H4 (cell line): ENCODE data around the gene IGSF10. TPM values are rescaled to one million over a fixed set of nuclear protein-coding genes. Genes with fewer than 3 reads are reported as not detected.

Experiments
- DNase-seq: peaks from one replicate; pipeline ENCODE4 v3.0.0-alpha.2; 2015; ENCODE audit warnings: low spot score
- total RNA-seq: library from RNA; depleted of rRNA; stranded (reverse); fragments of >200 nt; shearing (Covaris generic); gene quantifications from 2 replicates; pipeline ENCODE4 v1.2.3, GENCODE V29; 2014; rRNA removed

IGSF10 gene
- total RNA-seq, 1 experiment from 2014 or later, result 0.77 TPM

DNA sequence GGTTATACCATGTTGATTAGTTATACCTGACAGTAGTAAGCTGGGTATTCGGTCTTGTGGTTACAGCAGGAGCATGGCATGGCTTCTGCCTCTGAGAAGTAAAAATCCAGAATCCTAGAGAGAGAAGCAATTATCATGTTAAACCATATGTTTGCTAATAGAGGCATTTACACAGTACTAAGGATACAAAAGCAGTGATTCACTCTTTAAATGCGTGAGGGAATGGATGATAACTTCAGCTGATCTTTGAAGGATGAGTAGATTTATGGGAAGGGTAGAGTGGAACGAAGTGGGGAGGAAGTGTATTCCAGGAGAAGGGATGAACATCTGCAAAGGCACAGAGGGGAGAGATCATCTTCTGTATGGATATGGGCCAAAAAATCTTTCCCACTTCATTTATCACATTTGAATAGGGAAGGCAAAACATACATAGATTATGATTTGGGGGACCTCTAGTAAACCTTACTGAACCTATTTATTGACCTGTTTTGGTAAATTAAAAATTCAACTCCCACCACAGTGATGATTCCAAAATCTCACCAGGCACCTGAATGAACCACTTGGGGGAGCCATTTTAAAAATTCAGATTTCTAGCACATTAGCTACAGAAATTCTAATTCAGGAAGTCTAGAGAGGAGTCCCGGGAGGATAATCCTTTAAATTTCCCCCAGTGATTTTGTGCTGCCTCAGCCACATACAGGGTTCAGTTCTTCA, 35.1 kb downstream of the IGSF10 start:
- DNase-seq, result no peak

GRCh38 chr3:151423091-151423490, 37.8 kb downstream of the IGSF10 start:
- no peak for DNase-seq

GRCh38 chr3:151421938-151422337, 38.9 kb downstream of the IGSF10 start:
- no peak for DNase-seq

GRCh38 chr3:151419806-151420205, 41.1 kb downstream of the IGSF10 start:
- no peak for DNase-seq

GRCh38 chr3:151415289-151415688, 45.6 kb downstream of the IGSF10 start:
- DNase-seq, result no peak

DNA sequence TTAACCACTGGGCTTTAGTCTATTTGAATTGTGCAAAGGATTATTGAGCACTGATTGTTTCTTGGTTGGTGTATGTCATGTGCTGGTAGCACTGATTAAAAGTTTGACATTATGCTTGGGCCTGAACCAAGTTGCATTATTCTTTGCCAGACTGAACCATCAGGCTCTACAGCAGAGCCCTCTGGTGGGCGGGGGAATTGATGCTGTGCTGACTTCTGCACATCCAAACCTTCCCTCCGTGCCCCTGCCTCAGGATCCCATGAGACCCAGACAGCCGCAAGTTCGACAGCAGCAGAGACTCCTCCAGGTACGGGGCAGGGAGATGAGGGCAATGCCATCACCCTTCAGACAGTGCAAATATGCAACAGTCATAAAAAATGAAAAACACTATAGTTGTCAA, 47.9 kb downstream of the IGSF10 start:
- no peak for DNase-seq

Other genes with a start within 250 kb of the IGSF10 start
- not detected in 2 replicates for gene P2RY14, start 182.5 kb downstream of the IGSF10 start, total RNA-seq
- 0.23 TPM in 1 of 2 replicates, not detected in the other for gene GPR87, start 144.2 kb downstream of the IGSF10 start, total RNA-seq
- not detected in 2 replicates for gene P2RY13, start 131.5 kb downstream of the IGSF10 start, total RNA-seq
- not detected in 2 replicates for gene P2RY12, start 76.3 kb downstream of the IGSF10 start, total RNA-seq